GM12878 (cell line): Measurements from ENCODE around the gene GTF2A1. TPM values are rescaled to one million over a fixed set of nuclear protein-coding genes. Genes with fewer than 3 reads are reported as not detected.

Source experiments
- ATAC-seq: fragments of 200-7000 bp; cut with Tn5 transposase; 3 replicates; pipeline ENCODE4 v1.9.1; 2020; ENCODE audit warnings: mild to moderate bottlenecking, moderate library complexity
- BruUV-seq: library from RNA; stranded (reverse); fragments of 400-500 nt; replicated peaks from 2 replicates; lab custom pipeline; 2021; lab: Mats Ljungman, UMichigan
- CTCF ChIA-PET: fragments of 300-600 bp; sonication (Branson Sonifier 250); formaldehyde crosslinking; extraction: SDS; loops from one replicate; lab custom pipeline; 2021; ENCODE audit warnings: inconsistent platforms; lab: Yijun Ruan, JAX
- POLR2A ChIA-PET: fragments of 350-600 bp; formaldehyde crosslinking; extraction: SDS; loops from one replicate; lab custom pipeline; 2021; ENCODE audit warnings: inconsistent platforms; lab: Charles Lee
- RAD21 ChIA-PET: fragments of 300-600 bp; sonication (Branson Sonifier 250); formaldehyde crosslinking; loops from one replicate; lab custom pipeline; 2023; ENCODE audit warnings: antibody characterized with exemption; ENCODE audit not compliant: unreplicated experiment; lab: Charles Lee
- SMC1A ChIA-PET: fragments of 300-600 bp; sonication (Branson Sonifier 250); formaldehyde crosslinking; loops from one replicate; lab custom pipeline; 2023; ENCODE audit not compliant: unreplicated experiment, uncharacterized antibody; lab: Charles Lee
- DNase-seq: peaks from one replicate; pipeline ENCODE4 v3.0.0-alpha.2; 2011; ENCODE audit warnings: low read depth, low spot score
- FAIRE-seq: peaks from 3 replicates; lab custom pipeline; 2011; peaks lifted over from hg19 to GRCh38; lab: Jason Lieb, UNC
- H2AFZ ChIP-seq: 2 replicates; pipeline ENCODE4 v1.6.0; 2011; ENCODE audit warnings: low read depth, low read length, control low read depth; ENCODE audit not compliant: control insufficient read depth
- H3K27ac ChIP-seq: 2 replicates; pipeline ENCODE4 v1.5.1; 2011; ENCODE audit warnings: control low read depth; ENCODE audit not compliant: control insufficient read depth, insufficient read depth
- H3K27me3 ChIP-seq, 2 experiments: replicated peaks in 1 of 2; 2 replicates each; pipeline versions ENCODE4 v1.6.0 to v1.6.1; 2011; ENCODE audit warnings: low read length in 1 of 2; ENCODE audit not compliant: control insufficient read depth in 2 of 2, insufficient read depth in 2 of 2
- H3K36me3 ChIP-seq, 2 experiments: 2 replicates each; pipeline ENCODE4 v1.5.1; 2011; ENCODE audit warnings: low read length in 1 of 2; ENCODE audit not compliant: control insufficient read depth in 2 of 2, insufficient read depth in 2 of 2
- H3K4me1 ChIP-seq: 2 replicates; pipeline ENCODE4 v1.6.1; 2011; ENCODE audit warnings: mild to moderate bottlenecking, low read length, moderate library complexity, mixed read lengths; ENCODE audit not compliant: control insufficient read depth, insufficient read depth
- H3K4me2 ChIP-seq: 2 replicates; pipeline ENCODE4 v1.6.0; 2011; ENCODE audit warnings: control low read depth; ENCODE audit not compliant: control insufficient read depth, insufficient read depth
- H3K4me3 ChIP-seq: fragments of 200-600 bp; sonication (generic); 2 replicates; pipeline ENCODE4 v1.5.1; 2016
- H3K79me2 ChIP-seq: 2 replicates; pipeline ENCODE4 v1.6.0; 2011; ENCODE audit warnings: low read length; ENCODE audit not compliant: control insufficient read depth, insufficient read depth
- H3K9ac ChIP-seq: 2 replicates; pipeline ENCODE4 v1.8.0; 2011; ENCODE audit warnings: low read length, control low read depth, mixed read lengths; ENCODE audit not compliant: control insufficient read depth, insufficient read depth
- H3K9me3 ChIP-seq: replicated peaks from 3 replicates; pipeline ENCODE4 v1.5.1; 2011; ENCODE audit warnings: mild to moderate bottlenecking, low read length; ENCODE audit not compliant: control insufficient read depth, insufficient read depth
- H4K20me1 ChIP-seq: 2 replicates; pipeline ENCODE4 v1.6.0; 2011; ENCODE audit not compliant: control insufficient read depth, insufficient read depth
- ATF7 ChIP-seq: fragments of 450-650 bp; IDR thresholded peaks from 2 replicates; pipeline ENCODE4 v1.6.1; 2016; ENCODE audit warnings: low read depth, mild to moderate bottlenecking
- HDAC6 ChIP-seq: fragments of 200-600 bp; sonication (generic); IDR thresholded peaks from one replicate; pipeline ENCODE4 v1.8.0; 2017; ENCODE audit warnings: antibody characterized with exemption; ENCODE audit not compliant: unreplicated experiment
- JUNB ChIP-seq: IDR thresholded peaks from 2 replicates; pipeline ENCODE4 v1.6.1; 2016; ENCODE audit warnings: antibody characterized with exemption, mild to moderate bottlenecking
- KDM1A ChIP-seq: fragments of 200-600 bp; sonication (generic); IDR thresholded peaks from 2 replicates; pipeline ENCODE4 v1.6.1; 2016; ENCODE audit warnings: borderline replicate concordance
- NFXL1 ChIP-seq: fragments of 450-650 bp; IDR thresholded peaks from 2 replicates; pipeline ENCODE4 v1.6.1; 2017; ENCODE audit warnings: antibody characterized with exemption, mild to moderate bottlenecking, borderline replicate concordance
- POLR2AphosphoS2 ChIP-seq: IDR thresholded peaks from 2 replicates; pipeline ENCODE4 v1.6.1; 2011; ENCODE audit warnings: low read depth, mild to moderate bottlenecking, low read length, improper control_type of control experiment, moderate library complexity
- POLR2AphosphoS5 ChIP-seq: IDR thresholded peaks from 2 replicates; pipeline ENCODE4 v1.6.1; 2011; ENCODE audit warnings: mild to moderate bottlenecking, low read length, inconsistent platforms
- RUNX3 ChIP-seq: IDR thresholded peaks from 2 replicates; pipeline ENCODE4 v1.6.1; 2012; ENCODE audit warnings: low read length, inconsistent platforms
- TCF7 ChIP-seq: IDR thresholded peaks from 2 replicates; pipeline ENCODE4 v1.6.1; 2014; ENCODE audit warnings: antibody characterized with exemption, borderline replicate concordance
- ZNF24 ChIP-seq: fragments of 450-650 bp; IDR thresholded peaks from 2 replicates; pipeline ENCODE4 v1.6.1; 2017; ENCODE audit warnings: antibody characterized with exemption, mild to moderate bottlenecking
- WGBS: methylation state at CpG from one replicate; pipeline ENCODE4 v1.1.6; 2016; ENCODE audit warnings: low lambda C conversion rate; ENCODE audit not compliant: insufficient replicate concordance, insufficient coverage; ENCODE audit errors: missing lambda C conversion rate; 5-methylcytosine and 5-hydroxymethylcytosine counted together
- in situ Hi-C: fragments of 300-500 bp; cut with MboI; formaldehyde crosslinking; loops from 9 replicates; pipeline ENCODE4 v1.14.3; 2018; ENCODE audit warnings: mixed read lengths
- intact Hi-C: fragments of 100-400 bp; cut with micrococcal nuclease; formaldehyde crosslinking; loops from one replicate; pipeline ENCODE4 v1.14.2; 2022; ENCODE audit not compliant: unreplicated experiment
- polyA plus RNA-seq, 11 experiments: library from polyadenylated mRNA; depleted of rRNA in 4 of 11; unstranded in 6 of 11; stranded (reverse) in 5 of 11; fragments of >200 nt; fragmentation: Nextera tagmentation in 4 of 11; fragmentation: Illumina TruSeq in 1 of 11; extraction: Ambion mirVana in 4 of 11; extraction: Trizol in 1 of 11; gene quantifications; 1 replicate in 1 of 11; 2 replicates in 10 of 11; pipeline versions ENCODE4 v1.2.1 to v1.2.3, GENCODE V29; 2011 to 2016; ENCODE audit warnings: inconsistent platforms in 2 of 11, missing spikeins in 2 of 11, low read depth in 1 of 11
- total RNA-seq, 4 experiments: library from RNA; depleted of rRNA in 3 of 4; stranded (reverse); fragments of >200 nt in 3 of 4; fragmentation: Illumina TruSeq in 1 of 4; extraction: Trizol in 1 of 4; gene quantifications; 2 replicates each; pipeline versions ENCODE4 v1.2.1 to v1.2.3, GENCODE V29; 2013 to 2021
- TF ChIP-seq, protein P1 (sequence below): fragments of 450-650 bp; IDR thresholded peaks from 2 replicates; pipeline ENCODE4 v1.6.1; 2018; ENCODE audit warnings: borderline replicate concordance, mild to moderate bottlenecking; ENCODE audit not compliant: partially characterized antibody
- TF ChIP-seq, protein P2 (sequence below), 3 experiments: IDR thresholded peaks in 2 of 3; conservative IDR thresholded peaks in 1 of 3; 2 replicates each; pipeline ENCODE4 v1.5.1; 2011; ENCODE audit warnings: low read depth in 3 of 3, low read length in 3 of 3, mild to moderate bottlenecking in 3 of 3, control low read depth in 2 of 3, moderate library complexity in 2 of 3, inconsistent platforms in 1 of 3, mixed read lengths in 1 of 3; ENCODE audit not compliant: control insufficient read depth in 2 of 3, insufficient read depth in 1 of 3; ENCODE audit errors: extremely low read depth in 1 of 3

The GTF2A1 gene
- total and polyA plus RNA-seq, 10 of the 15 experiments (the other 5 are each of a cell fraction or from before 2014, with no cell fraction given): 2.5 to 28.7 (median 14.9) TPM

DNA sequence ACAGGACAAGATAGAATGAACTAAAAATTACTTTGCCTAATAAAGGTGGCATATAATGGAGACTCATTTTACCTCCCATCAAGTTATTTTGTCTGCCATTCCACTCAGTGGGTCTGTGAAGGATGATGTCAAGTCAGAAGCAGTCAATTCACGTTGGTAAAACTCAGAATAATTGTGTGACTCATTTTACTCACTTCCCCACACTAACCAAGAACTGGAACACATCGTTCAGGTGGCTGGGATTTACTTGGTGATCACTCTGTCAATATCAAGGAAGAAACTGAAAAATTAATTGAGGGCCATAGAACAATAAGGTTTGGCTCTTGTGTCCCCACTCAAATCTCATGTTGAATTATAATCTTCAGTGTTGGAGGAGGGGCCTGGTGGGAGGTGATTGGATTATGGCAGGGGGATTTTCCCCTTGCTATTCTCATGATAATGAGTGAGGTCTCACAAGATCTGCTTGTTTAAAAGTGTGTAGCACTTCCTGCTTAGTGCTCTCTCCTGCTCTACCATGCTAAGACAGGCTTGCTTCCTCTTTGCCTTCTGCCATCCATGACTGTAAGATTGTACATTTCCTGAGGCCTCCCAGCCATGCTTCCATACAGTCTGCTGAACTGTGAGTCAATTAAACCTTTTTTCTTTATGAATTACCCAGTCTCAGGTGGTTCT is 35.7 kb upstream of the GTF2A1 start (continued):
- TF ChIP-seq, protein P1, sequence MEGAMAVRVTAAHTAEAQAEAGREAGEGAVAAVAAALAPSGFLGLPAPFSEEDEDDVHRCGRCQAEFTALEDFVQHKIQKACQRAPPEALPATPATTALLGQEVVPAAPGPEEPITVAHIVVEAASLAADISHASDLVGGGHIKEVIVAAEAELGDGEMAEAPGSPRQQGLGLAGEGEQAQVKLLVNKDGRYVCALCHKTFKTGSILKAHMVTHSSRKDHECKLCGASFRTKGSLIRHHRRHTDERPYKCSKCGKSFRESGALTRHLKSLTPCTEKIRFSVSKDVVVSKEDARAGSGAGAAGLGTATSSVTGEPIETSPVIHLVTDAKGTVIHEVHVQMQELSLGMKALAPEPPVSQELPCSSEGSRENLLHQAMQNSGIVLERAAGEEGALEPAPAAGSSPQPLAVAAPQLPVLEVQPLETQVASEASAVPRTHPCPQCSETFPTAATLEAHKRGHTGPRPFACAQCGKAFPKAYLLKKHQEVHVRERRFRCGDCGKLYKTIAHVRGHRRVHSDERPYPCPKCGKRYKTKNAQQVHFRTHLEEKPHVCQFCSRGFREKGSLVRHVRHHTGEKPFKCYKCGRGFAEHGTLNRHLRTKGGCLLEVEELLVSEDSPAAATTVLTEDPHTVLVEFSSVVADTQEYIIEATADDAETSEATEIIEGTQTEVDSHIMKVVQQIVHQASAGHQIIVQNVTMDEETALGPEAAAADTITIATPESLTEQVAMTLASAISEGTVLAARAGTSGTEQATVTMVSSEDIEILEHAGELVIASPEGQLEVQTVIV: no peak
- TF ChIP-seq POLR2AphosphoS2 (no peak), RUNX3 (no peak), ATF7 (0 out of 2 replicates have a peak, but pooled peaks have one; percentile 13), JUNB (peak; percentile 43), POLR2AphosphoS5 (no peak), ZNF24 (no peak), TCF7 (no peak), KDM1A (no peak), HDAC6 (no peak)

DNA sequence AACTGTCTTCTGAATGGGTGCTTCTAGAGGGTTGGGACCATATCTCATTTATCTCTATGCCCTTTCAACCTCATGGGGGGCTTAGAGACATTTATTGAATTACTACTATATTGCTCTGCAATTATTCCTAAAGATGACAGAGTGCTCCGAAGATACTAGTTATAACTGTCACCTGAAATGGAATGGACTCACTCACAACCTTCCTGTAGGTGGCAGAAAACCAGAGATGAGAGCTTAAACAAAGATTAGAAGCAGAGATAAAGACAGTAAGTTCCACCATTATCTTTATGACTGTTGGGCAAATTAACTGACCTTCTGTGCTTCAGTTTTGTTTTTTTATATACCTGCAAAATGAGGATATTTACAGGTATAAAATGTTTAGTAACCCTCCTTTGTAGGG is 31.5 kb upstream of the GTF2A1 start:
- ChIA-PET CTCF (no interaction called here), RAD21 (no interaction called here)

More for the DNA sequence above, 31.5 kb upstream of the GTF2A1 start:
- intact Hi-C loops: no loop called here
- WGBS: 0% methylated on average over 1 of the region's 1 CpG
- Histone ChIP-seq H3K4me2 (no peak overlapping the region), H3K9ac (no peak overlapping the region), H3K9me3 (no peaks in the 10 kb centered on the region), H3K79me2 (no peaks in the 10 kb centered on the region), H3K4me1 (no peaks in the 10 kb centered on the region), H3K4me3 (no peak overlapping the region), H3K27ac (no peak overlapping the region), H2AFZ (no peak overlapping the region), H3K36me3 (no peaks in the 10 kb centered on the region), H3K27me3 (no peaks in the 10 kb centered on the region; a peak in 1 of 4 replicates), H4K20me1 (no peaks in the 10 kb centered on the region)
- in situ Hi-C loops: no loop called here
- no TSS peak for BruUV-seq
- ChIA-PET POLR2A (no interaction called here), SMC1A (interaction anchor here (0.6 to 2.3 kb wide), 3 partner anchors 17 to 349 kb away, joined by 3 to 4 read pairs (median 3); no protein-coding TSS in a partner anchor)
- FAIRE-seq: no peak
- ATAC-seq: peak; percentile 41; the same call in 1 of the 3 replicates
- TF ChIP-seq, protein P2, sequence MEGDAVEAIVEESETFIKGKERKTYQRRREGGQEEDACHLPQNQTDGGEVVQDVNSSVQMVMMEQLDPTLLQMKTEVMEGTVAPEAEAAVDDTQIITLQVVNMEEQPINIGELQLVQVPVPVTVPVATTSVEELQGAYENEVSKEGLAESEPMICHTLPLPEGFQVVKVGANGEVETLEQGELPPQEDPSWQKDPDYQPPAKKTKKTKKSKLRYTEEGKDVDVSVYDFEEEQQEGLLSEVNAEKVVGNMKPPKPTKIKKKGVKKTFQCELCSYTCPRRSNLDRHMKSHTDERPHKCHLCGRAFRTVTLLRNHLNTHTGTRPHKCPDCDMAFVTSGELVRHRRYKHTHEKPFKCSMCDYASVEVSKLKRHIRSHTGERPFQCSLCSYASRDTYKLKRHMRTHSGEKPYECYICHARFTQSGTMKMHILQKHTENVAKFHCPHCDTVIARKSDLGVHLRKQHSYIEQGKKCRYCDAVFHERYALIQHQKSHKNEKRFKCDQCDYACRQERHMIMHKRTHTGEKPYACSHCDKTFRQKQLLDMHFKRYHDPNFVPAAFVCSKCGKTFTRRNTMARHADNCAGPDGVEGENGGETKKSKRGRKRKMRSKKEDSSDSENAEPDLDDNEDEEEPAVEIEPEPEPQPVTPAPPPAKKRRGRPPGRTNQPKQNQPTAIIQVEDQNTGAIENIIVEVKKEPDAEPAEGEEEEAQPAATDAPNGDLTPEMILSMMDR (IDR thresholded peaks at IDR 0.05 in 2 of 3, conservative IDR thresholded peaks at IDR 0.05 in 1 of 3; ENCODE audit: control insufficient read depth in 2 of 3, extremely low read depth in 1 of 3, insufficient read depth in 1 of 3, low read depth in 3 of 3, low read length in 3 of 3): peak in 1 of 3 experiments; percentile 13; a peak in 1 of 6 replicates
- no peak for TF ChIP-seq NFXL1
- no peak for DNase-seq
